ENCODE data around the gene TACO1. TPM values are rescaled to one million over a fixed set of nuclear protein-coding genes. Genes with fewer than 3 reads are reported as not detected.

Gene TACO1
- total and polyA plus RNA-seq, 10 of the 15 experiments (the other 5 are each of a cell fraction or from before 2014, with no cell fraction given), result 8.5 to 38.6 (median 27.0) TPM

DNA sequence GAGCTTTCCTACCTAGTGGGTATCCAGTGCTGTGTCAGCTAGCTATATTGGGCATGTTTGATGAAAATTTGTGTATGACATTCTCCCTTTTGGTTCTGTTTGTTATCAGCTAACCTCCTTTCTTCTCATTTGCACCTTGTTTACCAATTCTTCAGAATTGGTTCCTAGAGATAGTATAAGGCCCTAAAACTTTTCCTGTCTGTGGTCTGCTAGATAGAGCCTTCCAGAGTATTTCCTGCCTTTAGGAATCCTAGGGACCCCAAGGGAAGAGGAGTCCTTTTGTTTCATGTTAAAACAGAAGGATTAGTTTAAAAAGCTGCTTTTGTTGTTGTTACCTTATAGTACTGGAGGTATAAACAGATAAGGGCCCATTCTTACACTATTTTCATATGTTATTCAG lies 33.0 kb downstream of the TACO1 start:
- SMC1A ChIA-PET (ENCODE audit: uncharacterized antibody, unreplicated experiment), result interaction anchor here (1.1 kb wide), 1 partner anchor 8 kb away, joined by 4 read pairs; no protein-coding TSS in a partner anchor
- intact Hi-C loops (cut with micrococcal nuclease; ENCODE audit: unreplicated experiment), result no loop called here
- RAD21 ChIA-PET (ENCODE audit: unreplicated experiment), result no interaction called here
- Histone ChIP-seq H3K4me2 (ENCODE audit: control insufficient read depth, insufficient read depth) (no peak overlapping the region), H3K79me2 (ENCODE audit: control insufficient read depth, insufficient read depth, low read length) (no peaks in the 10 kb centered on the region; the same call in none of the 2 replicates), H3K9me3 (replicated peaks; ENCODE audit: control insufficient read depth, insufficient read depth, low read length) (no peaks in the 10 kb centered on the region), H3K36me3 (ENCODE audit: control insufficient read depth in 2 of 2, insufficient read depth in 2 of 2, low read length in 1 of 2) (peaks cover 6 to 14% of the 10 kb centered on the region in 2 experiments), H3K27me3 (replicated peaks in 1 of 2; ENCODE audit: control insufficient read depth in 2 of 2, insufficient read depth in 2 of 2, low read length in 1 of 2) (no peaks in the 10 kb centered on the region), H3K9ac (ENCODE audit: control insufficient read depth, insufficient read depth, low read length) (no peak overlapping the region), H3K27ac (ENCODE audit: control insufficient read depth, insufficient read depth) (no peak overlapping the region), H3K4me1 (ENCODE audit: control insufficient read depth, insufficient read depth, low read length) (no peaks in the 10 kb centered on the region), H2AFZ (ENCODE audit: control insufficient read depth, low read depth, low read length) (no peak overlapping the region), H3K4me3 (no peak overlapping the region), H4K20me1 (ENCODE audit: control insufficient read depth, insufficient read depth) (no peaks in the 10 kb centered on the region)
- CTCF ChIA-PET, result interaction anchor here (0.7 to 1.3 kb wide), 2 partner anchors 12 to 55 kb away, joined by 3 read pairs; partner anchors contain the start of gene MAP3K3
- in situ Hi-C loops (cut with MboI), result no loop called here
- no TSS peak for BruUV-seq (replicated peaks)
- FAIRE-seq, result no peak
- TF ChIP-seq RB1 (IDR thresholded peaks at IDR 0.05; ENCODE audit: borderline replicate concordance) (no peak), LARP7 (IDR thresholded peaks at IDR 0.05) (no peak)
- ATAC-seq, result no peak
- DNase-seq (ENCODE audit: low read depth, low spot score), result no peak
- POLR2A ChIA-PET, result interaction anchor here (0.5 to 1.5 kb wide), 4 partner anchors 12 to 49 kb away, joined by 3 to 4 read pairs (median 3); partner anchors contain the start of gene MAP3K3

DNA sequence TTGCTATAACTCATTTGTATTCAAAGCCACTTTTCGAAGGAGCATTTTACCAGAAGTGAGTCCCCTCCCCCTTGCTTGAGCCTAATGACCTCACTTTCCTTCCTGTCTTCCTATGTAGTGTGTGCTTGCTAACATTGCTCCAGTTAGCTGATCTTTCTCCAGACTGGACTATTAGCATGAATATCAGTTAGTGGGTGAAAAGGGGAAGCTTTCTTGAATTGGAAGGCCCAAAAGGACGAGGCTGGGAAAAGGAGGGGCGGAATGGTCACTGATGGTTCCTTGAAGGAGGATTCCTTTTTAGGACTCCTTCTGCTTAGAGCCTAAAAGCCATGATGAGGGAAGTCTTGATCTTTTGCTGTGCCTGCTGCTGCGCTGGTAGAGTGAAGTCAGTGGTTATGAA lies 33.5 kb downstream of the TACO1 start:
- BruUV-seq (replicated peaks), result no TSS peak
- peaks cover 6 to 14% of the 10 kb centered on the region in 2 experiments for H3K36me3 ChIP-seq (ENCODE audit: control insufficient read depth in 2 of 2, insufficient read depth in 2 of 2, low read length in 1 of 2)
- no peak overlapping the region for H3K4me3 ChIP-seq
- intact Hi-C loops (cut with micrococcal nuclease; ENCODE audit: unreplicated experiment), result no loop called here
- no peak overlapping the region for H3K27ac ChIP-seq (ENCODE audit: control insufficient read depth, insufficient read depth)
- FAIRE-seq (no peak), DNase-seq (ENCODE audit: low read depth, low spot score) (no peak), ATAC-seq (no peak)
- 85% methylated on average over 4 of the region's 4 CpGs for WGBS (ENCODE audit: insufficient coverage, insufficient replicate concordance, low lambda C conversion rate, missing lambda C conversion rate)
- H3K4me1 ChIP-seq (ENCODE audit: control insufficient read depth, insufficient read depth, low read length), result no peaks in the 10 kb centered on the region
- RAD21 ChIA-PET (ENCODE audit: unreplicated experiment), result no interaction called here
- POLR2A ChIA-PET, result interaction anchor here (0.5 to 1.5 kb wide), 4 partner anchors 12 to 49 kb away, joined by 3 to 4 read pairs (median 3); partner anchors contain the start of gene MAP3K3
- H2AFZ ChIP-seq (ENCODE audit: control insufficient read depth, low read depth, low read length), result no peak overlapping the region
- CTCF ChIA-PET, result interaction anchor here (1.3 kb wide), 1 partner anchor 12 kb away, joined by 3 read pairs; the partner anchor contains the start of gene MAP3K3
- in situ Hi-C loops (cut with MboI), result no loop called here
- H3K9ac ChIP-seq (ENCODE audit: control insufficient read depth, insufficient read depth, low read length), result no peak overlapping the region
- SMC1A ChIA-PET (ENCODE audit: uncharacterized antibody, unreplicated experiment), result interaction anchor here (1.1 kb wide), 1 partner anchor 9 kb away, joined by 4 read pairs; no protein-coding TSS in a partner anchor
- H3K79me2 ChIP-seq (ENCODE audit: control insufficient read depth, insufficient read depth, low read length), result no peaks in the 10 kb centered on the region; the same call in none of the 2 replicates
- no peaks in the 10 kb centered on the region for H3K9me3 ChIP-seq (replicated peaks; ENCODE audit: control insufficient read depth, insufficient read depth, low read length)
- no peak overlapping the region for H3K4me2 ChIP-seq (ENCODE audit: control insufficient read depth, insufficient read depth)
- H3K27me3 ChIP-seq (replicated peaks in 1 of 2; ENCODE audit: control insufficient read depth in 2 of 2, insufficient read depth in 2 of 2, low read length in 1 of 2), result no peaks in the 10 kb centered on the region
- H4K20me1 ChIP-seq (ENCODE audit: control insufficient read depth, insufficient read depth), result no peaks in the 10 kb centered on the region
- TF ChIP-seq, protein P1, sequence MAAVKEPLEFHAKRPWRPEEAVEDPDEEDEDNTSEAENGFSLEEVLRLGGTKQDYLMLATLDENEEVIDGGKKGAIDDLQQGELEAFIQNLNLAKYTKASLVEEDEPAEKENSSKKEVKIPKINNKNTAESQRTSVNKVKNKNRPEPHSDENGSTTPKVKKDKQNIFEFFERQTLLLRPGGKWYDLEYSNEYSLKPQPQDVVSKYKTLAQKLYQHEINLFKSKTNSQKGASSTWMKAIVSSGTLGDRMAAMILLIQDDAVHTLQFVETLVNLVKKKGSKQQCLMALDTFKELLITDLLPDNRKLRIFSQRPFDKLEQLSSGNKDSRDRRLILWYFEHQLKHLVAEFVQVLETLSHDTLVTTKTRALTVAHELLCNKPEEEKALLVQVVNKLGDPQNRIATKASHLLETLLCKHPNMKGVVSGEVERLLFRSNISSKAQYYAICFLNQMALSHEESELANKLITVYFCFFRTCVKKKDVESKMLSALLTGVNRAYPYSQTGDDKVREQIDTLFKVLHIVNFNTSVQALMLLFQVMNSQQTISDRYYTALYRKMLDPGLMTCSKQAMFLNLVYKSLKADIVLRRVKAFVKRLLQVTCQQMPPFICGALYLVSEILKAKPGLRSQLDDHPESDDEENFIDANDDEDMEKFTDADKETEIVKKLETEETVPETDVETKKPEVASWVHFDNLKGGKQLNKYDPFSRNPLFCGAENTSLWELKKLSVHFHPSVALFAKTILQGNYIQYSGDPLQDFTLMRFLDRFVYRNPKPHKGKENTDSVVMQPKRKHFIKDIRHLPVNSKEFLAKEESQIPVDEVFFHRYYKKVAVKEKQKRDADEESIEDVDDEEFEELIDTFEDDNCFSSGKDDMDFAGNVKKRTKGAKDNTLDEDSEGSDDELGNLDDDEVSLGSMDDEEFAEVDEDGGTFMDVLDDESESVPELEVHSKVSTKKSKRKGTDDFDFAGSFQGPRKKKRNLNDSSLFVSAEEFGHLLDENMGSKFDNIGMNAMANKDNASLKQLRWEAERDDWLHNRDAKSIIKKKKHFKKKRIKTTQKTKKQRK (IDR thresholded peaks at IDR 0.05; ENCODE audit: low read depth, low read length), result no peak
- TF ChIP-seq SREBF1 (IDR thresholded peaks at IDR 0.05; ENCODE audit: low read length) (no peak), SMAD1 (IDR thresholded peaks at IDR 0.05; ENCODE audit: low read depth, partially characterized antibody) (no peak), CREM (IDR thresholded peaks at IDR 0.05; ENCODE audit: low read depth) (no peak), MYB (IDR thresholded peaks at IDR 0.05; ENCODE audit: borderline replicate concordance, low read depth, low read length) (no peak), CBX3 (IDR thresholded peaks at IDR 0.05; ENCODE audit: borderline replicate concordance, low read depth) (no peak), TCF3 (IDR thresholded peaks at IDR 0.05; ENCODE audit: borderline replicate concordance, insufficient read depth, low read depth, low read length) (no peak), NBN (IDR thresholded peaks at IDR 0.05) (no peak), TCF12 (IDR thresholded peaks at IDR 0.05; ENCODE audit: low read depth, low read length) (no peak), E2F8 (IDR thresholded peaks at IDR 0.05; ENCODE audit: low read depth, partially characterized antibody) (no peak)
